Calu3 (cell line): ENCODE measurements around the gene ST8SIA4. TPM values are rescaled to one million over a fixed set of nuclear protein-coding genes. Genes with fewer than 3 reads are reported as not detected.

Experiments
- BruUV-seq: library from RNA; stranded (reverse); fragments of 400-500 nt; replicated peaks from 2 replicates; lab custom pipeline; 2021; lab: Mats Ljungman, UMichigan
- CTCF ChIA-PET: fragments of 300-600 bp; sonication (Branson Sonifier 250); formaldehyde crosslinking; loops from one replicate; lab custom pipeline; 2022; ENCODE audit warnings: antibody characterized with exemption; lab: Charles Lee
- DNase-seq: peaks from one replicate; pipeline ENCODE4 v3.0.0; 2022
- H3K27ac Mint-ChIP-seq: one replicate; pipeline ENCODE4 v1.8.0; 2022; ENCODE audit warnings: mixed read lengths; ENCODE audit not compliant: unreplicated experiment
- H3K27me3 Mint-ChIP-seq: one replicate; pipeline ENCODE4 v1.8.0; 2022; ENCODE audit warnings: mixed read lengths; ENCODE audit not compliant: unreplicated experiment
- H3K36me3 Mint-ChIP-seq: one replicate; pipeline ENCODE4 v1.8.0; 2022; ENCODE audit warnings: mild to moderate bottlenecking, moderate library complexity, mixed read lengths; ENCODE audit not compliant: insufficient read depth, unreplicated experiment
- H3K4me1 Mint-ChIP-seq: one replicate; pipeline ENCODE4 v1.8.0; 2022; ENCODE audit warnings: mild to moderate bottlenecking, low read depth, mixed read lengths; ENCODE audit not compliant: unreplicated experiment
- H3K4me3 Mint-ChIP-seq: one replicate; pipeline ENCODE4 v1.8.0; 2022; ENCODE audit warnings: mild to moderate bottlenecking, low read depth, moderate library complexity, mixed read lengths; ENCODE audit not compliant: unreplicated experiment
- H3K9me3 Mint-ChIP-seq: one replicate; pipeline ENCODE4 v1.8.0; 2022; ENCODE audit warnings: low read depth, mixed read lengths; ENCODE audit not compliant: unreplicated experiment
- CTCF ChIP-seq: fragments of 200-600 bp; IDR thresholded peaks from one replicate; pipeline ENCODE4 v1.8.0; 2022; ENCODE audit warnings: antibody characterized with exemption; ENCODE audit not compliant: unreplicated experiment
- intact Hi-C: fragments of 100-400 bp; cut with micrococcal nuclease; formaldehyde crosslinking; loops from one replicate; pipeline ENCODE4 v1.10.0; 2022; ENCODE audit not compliant: unreplicated experiment
- total RNA-seq: library from RNA; stranded (reverse); gene quantifications from 2 replicates; pipeline ENCODE4 v1.2.3, GENCODE V29; 2022

ST8SIA4 gene
- total RNA-seq, 1 experiment from 2014 or later = not detected

- intact Hi-C loops = no loop called here
- Mint-ChIP-seq H3K27ac (peak overlapping the region; percentile 67), H3K4me1 (peaks cover 65% of the 10 kb centered on the region), H3K27me3 (no peaks in the 10 kb centered on the region), H3K36me3 (peaks cover 5% of the 10 kb centered on the region), H3K4me3 (peak overlapping the region; percentile 36), H3K9me3 (peaks cover 5% of the 10 kb centered on the region)
- DNase-seq = no peak
- BruUV-seq = no TSS peak
- no peak for TF ChIP-seq CTCF
- CTCF ChIA-PET = no interaction called here
Observed at GRCh38 chr5:100790951-100791350, 112.1 kb downstream of the ST8SIA4 start.

DNA sequence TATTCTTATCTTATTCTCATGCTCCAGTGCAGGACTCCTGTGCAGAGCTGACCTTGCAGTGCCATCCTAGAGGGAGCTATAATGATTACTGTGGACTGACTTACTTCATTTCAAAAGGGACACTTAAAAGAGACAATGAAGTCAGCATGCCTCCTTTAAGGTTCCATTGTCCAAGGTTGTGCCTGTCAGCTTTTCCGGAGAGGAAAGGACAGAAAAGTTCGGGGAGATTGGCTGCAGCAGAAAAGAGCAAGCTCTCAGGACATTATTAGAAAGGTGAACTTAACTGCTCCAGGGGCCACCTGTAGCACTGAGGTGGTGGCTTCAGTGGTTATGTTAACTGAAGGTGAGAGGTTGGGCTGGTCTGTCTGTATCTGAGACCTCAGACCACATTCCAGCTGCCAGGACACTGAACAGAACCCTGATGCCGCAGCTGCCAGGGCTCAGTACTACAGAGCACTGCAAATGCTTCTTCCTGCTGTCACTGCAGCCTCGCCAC, 112.9 kb downstream of the ST8SIA4 start:
- peaks cover 72% of the 10 kb centered on the region for H3K4me1 Mint-ChIP-seq
- DNase-seq = peak; percentile 33
- H3K27ac Mint-ChIP-seq = peak overlapping the region; percentile 67
- H3K9me3 Mint-ChIP-seq = peaks cover 5% of the 10 kb centered on the region
- intact Hi-C loops = no loop called here
- peak; percentile 16 for TF ChIP-seq CTCF
- BruUV-seq = no TSS peak
- no peaks in the 10 kb centered on the region for H3K27me3 Mint-ChIP-seq
- CTCF ChIA-PET = no interaction called here
- H3K36me3 Mint-ChIP-seq = peaks cover 5% of the 10 kb centered on the region
- peak overlapping the region; percentile 36 for H3K4me3 Mint-ChIP-seq

- Mint-ChIP-seq H3K27ac (no peak overlapping the region), H3K36me3 (peaks cover 5% of the 10 kb centered on the region), H3K9me3 (peaks cover 8% of the 10 kb centered on the region), H3K4me3 (no peak overlapping the region), H3K27me3 (no peaks in the 10 kb centered on the region), H3K4me1 (peaks cover 72% of the 10 kb centered on the region)
- CTCF ChIA-PET = no interaction called here
- BruUV-seq = no TSS peak
- TF ChIP-seq CTCF = no peak
- DNase-seq = no peak
- intact Hi-C loops = loop anchor here (2.0 kb wide), 1 partner anchor 167 kb away; no protein-coding TSS in a partner anchor
Observed at GRCh38 chr5:100789694-100790093, 113.4 kb downstream of the ST8SIA4 start.

DNA sequence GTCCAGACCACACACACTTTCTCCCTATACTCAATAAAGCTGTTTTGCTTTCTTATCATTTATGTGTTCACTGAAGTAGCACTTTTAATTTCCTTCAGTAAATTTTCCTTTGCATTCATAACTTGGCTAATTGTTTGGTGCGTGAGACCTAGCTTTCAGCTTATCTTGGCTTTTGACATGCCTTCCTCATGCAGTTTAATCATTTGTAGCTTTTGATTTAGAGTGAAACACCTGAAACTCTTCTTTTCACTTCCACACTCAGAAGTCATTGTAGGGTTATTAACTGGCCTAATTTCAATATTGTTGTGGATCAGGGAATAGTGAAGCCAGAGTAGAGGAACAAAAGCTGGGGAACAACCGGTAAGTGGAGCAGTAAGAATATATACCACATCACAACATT, 114.7 kb downstream of the ST8SIA4 start:
- CTCF ChIA-PET = interaction anchor here (0.6 to 1.0 kb wide), 3 partner anchors 11 to 1441 kb away, joined by 3 to 4 read pairs (median 4); no protein-coding TSS in a partner anchor
- H3K27ac Mint-ChIP-seq = peak overlapping the region; percentile 64

More for the DNA sequence above, 114.7 kb downstream of the ST8SIA4 start:
- peaks cover 72% of the 10 kb centered on the region for H3K4me1 Mint-ChIP-seq
- TF ChIP-seq CTCF = no peak
- intact Hi-C loops = loop anchor here (2.0 kb wide), 1 partner anchor 166 kb away; no protein-coding TSS in a partner anchor
- H3K36me3 Mint-ChIP-seq = peaks cover 5% of the 10 kb centered on the region
- H3K4me3 Mint-ChIP-seq = peak overlapping the region; percentile 4
- no TSS peak for BruUV-seq
- no peaks in the 10 kb centered on the region for H3K27me3 Mint-ChIP-seq
- no peak for DNase-seq
- H3K9me3 Mint-ChIP-seq = peaks cover 8% of the 10 kb centered on the region
